ENCODE measurements around the gene ATP6V1E1.

ATP6V1E1 gene

GRCh38 chr22:17549655-17550054, 78.9 kb downstream of the ATP6V1E1 start:
- Mint-ChIP-seq H3K4me1 (no peaks in the 10 kb centered on the region), H3K4me3 (no peak overlapping the region), H3K9me3 (no peaks in the 10 kb centered on the region), H3K27ac (no peak overlapping the region), H3K36me3 (no peaks in the 10 kb centered on the region)
- no peak for ATAC-seq
- DNase-seq (ENCODE audit: low spot score in 2 of 2), result no peak

DNA sequence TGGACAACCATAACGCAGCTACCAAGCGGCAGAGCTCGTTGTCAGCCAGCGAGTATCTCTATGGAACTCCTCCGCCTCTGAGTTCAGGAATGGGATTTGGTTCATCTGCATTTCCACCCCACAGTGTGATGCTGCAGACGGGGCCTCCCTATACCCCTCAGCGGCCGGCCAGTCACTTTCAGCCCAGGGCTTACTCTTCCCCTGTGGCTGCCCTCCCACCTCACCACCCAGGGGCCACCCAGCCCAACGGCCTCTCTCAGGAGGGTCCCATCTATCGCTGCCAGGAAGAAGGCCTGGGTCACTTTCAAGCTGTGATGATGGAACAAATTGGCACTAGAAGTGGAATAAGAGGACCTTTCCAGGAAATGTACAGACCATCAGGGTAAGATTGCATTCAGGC, 79.4 kb downstream of the ATP6V1E1 start:
- H3K9me3 Mint-ChIP-seq, result no peaks in the 10 kb centered on the region

GRCh38 chr22:17548756-17549035, 79.9 kb downstream of the ATP6V1E1 start:
- no peaks in the 10 kb centered on the region for H3K9me3 Mint-ChIP-seq
- no peak overlapping the region for H3K4me3 Mint-ChIP-seq
- H3K4me1 Mint-ChIP-seq, result no peaks in the 10 kb centered on the region
- DNase-seq (ENCODE audit: low spot score in 2 of 2), result no peak
- ATAC-seq, result no peak
- H3K36me3 Mint-ChIP-seq, result no peaks in the 10 kb centered on the region
- H3K27ac Mint-ChIP-seq, result no peak overlapping the region

More for the DNA sequence above, 79.4 kb downstream of the ATP6V1E1 start:
- H3K4me1 Mint-ChIP-seq, result no peaks in the 10 kb centered on the region
- no peak for DNase-seq (ENCODE audit: low spot score in 2 of 2)
- H3K4me3 Mint-ChIP-seq, result no peak overlapping the region
- H3K27ac Mint-ChIP-seq, result no peak overlapping the region
- H3K36me3 Mint-ChIP-seq, result no peaks in the 10 kb centered on the region
- no peak for ATAC-seq

DNA sequence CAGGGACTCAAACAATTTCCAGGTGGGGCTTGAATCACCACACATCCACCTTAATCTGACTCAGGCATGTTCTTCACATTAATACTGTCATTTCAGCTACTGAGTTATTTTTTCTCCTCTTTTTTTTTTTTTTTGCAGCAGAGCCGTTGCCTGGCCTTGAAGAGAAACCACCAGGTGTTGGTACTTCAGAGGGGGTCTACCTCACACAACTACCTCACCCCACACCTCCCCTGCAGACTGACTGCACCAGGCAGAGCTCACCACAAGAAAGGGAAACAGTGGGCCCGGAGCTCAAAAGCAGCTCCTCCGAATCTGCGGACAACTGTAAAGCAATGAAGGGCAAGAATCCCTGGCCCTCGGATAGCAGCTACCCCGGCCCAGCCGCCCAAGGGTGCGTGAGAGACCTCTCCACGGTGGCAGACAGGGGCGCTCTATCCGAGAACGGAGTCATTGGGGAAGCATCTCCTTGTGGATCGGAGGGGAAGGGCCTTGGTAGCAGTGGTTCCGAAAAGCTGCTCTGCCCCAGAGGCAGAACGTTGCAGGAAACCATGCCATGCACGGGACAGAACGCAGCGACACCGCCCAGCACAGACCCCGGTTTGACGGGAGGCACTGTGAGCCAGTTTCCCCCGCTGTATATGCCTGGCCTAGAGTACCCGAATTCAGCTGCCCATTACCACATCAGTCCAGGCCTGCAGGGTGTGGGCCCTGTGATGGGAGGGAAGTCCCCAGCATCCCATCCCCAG, 80.4 kb downstream of the ATP6V1E1 start:
- H3K4me1 Mint-ChIP-seq, result no peaks in the 10 kb centered on the region
- no peak overlapping the region for H3K27ac Mint-ChIP-seq
- no peak overlapping the region for H3K4me3 Mint-ChIP-seq
- no peak for DNase-seq (ENCODE audit: low spot score in 2 of 2)
- no peaks in the 10 kb centered on the region for H3K9me3 Mint-ChIP-seq
- no peaks in the 10 kb centered on the region for H3K36me3 Mint-ChIP-seq
- no peak for ATAC-seq

DNA sequence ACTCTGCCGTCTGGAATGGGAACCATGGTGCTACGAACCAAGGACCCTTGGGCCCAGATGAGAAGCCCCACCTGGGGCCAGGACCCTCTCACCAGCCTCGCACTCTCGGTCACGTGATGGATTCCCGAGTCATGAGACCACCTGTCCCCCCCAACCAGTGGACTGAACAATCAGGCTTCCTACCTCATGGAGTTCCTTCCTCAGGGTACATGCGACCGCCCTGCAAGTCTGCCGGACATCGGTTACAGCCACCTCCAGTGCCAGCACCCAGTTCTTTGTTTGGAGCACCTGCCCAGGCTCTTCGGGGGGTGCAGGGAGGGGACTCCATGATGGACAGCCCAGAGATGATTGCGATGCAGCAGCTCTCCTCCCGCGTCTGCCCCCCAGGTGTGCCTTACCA, 86.1 kb downstream of the ATP6V1E1 start:
- no peaks in the 10 kb centered on the region for H3K9me3 Mint-ChIP-seq
- H3K4me1 Mint-ChIP-seq, result no peaks in the 10 kb centered on the region
- no peaks in the 10 kb centered on the region for H3K36me3 Mint-ChIP-seq
- DNase-seq (ENCODE audit: low spot score in 2 of 2) (no peak), ATAC-seq (no peak)
- no peak overlapping the region for H3K27ac Mint-ChIP-seq
- no peak overlapping the region for H3K4me3 Mint-ChIP-seq
